K562 (cell line): Measurements from ENCODE around the gene GCK. TPM values are rescaled to one million over a fixed set of nuclear protein-coding genes. Genes with fewer than 3 reads are reported as not detected.

ENCODE experiments used
- E2F3 ChIP-seq: fragments of 250-450 bp; sonication (Bioruptor Pico); IDR thresholded peaks from 2 replicates; pipeline ENCODE4 v1.4.0; 2020; ENCODE audit warnings: mild to moderate bottlenecking
- EZH2 ChIP-seq: IDR thresholded peaks from 2 replicates; pipeline ENCODE4 v1.6.1; 2012; ENCODE audit warnings: low read depth, mild to moderate bottlenecking, inconsistent platforms, low read length, borderline replicate concordance
- FOXM1 ChIP-seq, 2 experiments: fragments of 450-650 bp in 1 of 2; sonication (generic) in 1 of 2; formaldehyde crosslinking in 1 of 2; IDR thresholded peaks; 2 replicates each; pipeline versions ENCODE4 v1.6.1 to v1.9.0; 2017 to 2022; ENCODE audit warnings: low read depth in 2 of 2, mild to moderate bottlenecking in 2 of 2, missing genetic modification reagents in 1 of 2, moderate library complexity in 1 of 2
- HNRNPH1 ChIP-seq: fragments of 200-400 bp; formaldehyde crosslinking; optimal IDR thresholded peaks from 2 replicates; pipeline ENCODE3; 2017; ENCODE audit warnings: low read depth, mild to moderate bottlenecking, low read length, moderate library complexity
- NR2C1 ChIP-seq, 2 experiments: fragments of 450-650 bp; IDR thresholded peaks; 2 replicates each; pipeline ENCODE4 v1.6.1; 2017; ENCODE audit warnings: mild to moderate bottlenecking in 2 of 2, antibody characterized with exemption in 1 of 2, inconsistent platforms in 1 of 2, missing compliant biosample characterization in 1 of 2, missing genetic modification characterization in 1 of 2
- SMAD3 ChIP-seq: fragments of 450-650 bp; formaldehyde crosslinking; conservative IDR thresholded peaks from 2 replicates; pipeline ENCODE4 v1.4.0; 2020; ENCODE audit warnings: mild to moderate bottlenecking
- STAG1 ChIP-seq: sonication (generic); formaldehyde crosslinking; IDR thresholded peaks from 2 replicates; pipeline ENCODE4 v1.5.0; 2020; ENCODE audit warnings: missing genetic modification reagents, borderline replicate concordance
- STAT5B ChIP-seq: fragments of 250-450 bp; sonication (Bioruptor Pico); IDR thresholded peaks from 2 replicates; pipeline ENCODE4 v1.8.0; 2021; ENCODE audit warnings: mild to moderate bottlenecking, inconsistent platforms
- ZFP30 ChIP-seq: fragments of 250-450 bp; sonication (Bioruptor Pico); IDR thresholded peaks from 2 replicates; pipeline ENCODE4 v1.8.0; 2022; ENCODE audit warnings: moderate library complexity, mild to moderate bottlenecking, inconsistent platforms, borderline replicate concordance
- ZNF778 ChIP-seq: fragments of 450-650 bp; formaldehyde crosslinking; IDR thresholded peaks from 2 replicates; pipeline ENCODE4 v1.4.0; 2020; ENCODE audit warnings: mild to moderate bottlenecking, moderate library complexity
- polyA plus RNA-seq, 8 experiments: library from polyadenylated mRNA; depleted of rRNA in 4 of 8; stranded (reverse) in 5 of 8; unstranded in 3 of 8; fragments of >200 nt; fragmentation: Nextera tagmentation in 2 of 8; fragmentation: Illumina TruSeq in 1 of 8; extraction: Ambion mirVana in 2 of 8; extraction: Trizol in 1 of 8; gene quantifications; 2 replicates each; pipeline versions ENCODE4 v1.2.1 to v1.2.3, GENCODE V29; 2011 to 2014; ENCODE audit warnings: inconsistent platforms in 1 of 8, missing spikeins in 1 of 8
- total RNA-seq, 7 experiments: library from RNA; depleted of rRNA in 6 of 7; stranded (reverse); fragments of >200 nt in 6 of 7; fragmentation: Illumina TruSeq in 2 of 7; extraction: Trizol in 2 of 7; gene quantifications; 2 replicates each; pipeline versions ENCODE4 v1.2.1 to v1.2.3, GENCODE V29; 2011 to 2021; ENCODE audit warnings: low replicate concordance in 1 of 7
- TF ChIP-seq, protein P1 (sequence below): sonication (generic); formaldehyde crosslinking; IDR thresholded peaks from 2 replicates; pipeline ENCODE4 v1.8.0; 2022; ENCODE audit warnings: missing genetic modification reagents, mild to moderate bottlenecking, moderate library complexity, borderline replicate concordance
- TF ChIP-seq, protein P2 (sequence below): sonication (generic); formaldehyde crosslinking; IDR thresholded peaks from 2 replicates; pipeline ENCODE4 v1.8.0; 2022; ENCODE audit warnings: mild to moderate bottlenecking, low read depth, missing genetic modification reagents
- TF ChIP-seq, protein P3 (sequence below), 2 experiments: IDR thresholded peaks; 2 replicates each; pipeline ENCODE4 v1.6.1; 2011; ENCODE audit warnings: borderline replicate concordance in 1 of 2, control low read depth in 1 of 2, low read depth in 1 of 2, low read length in 1 of 2, mild to moderate bottlenecking in 1 of 2, mixed read lengths in 1 of 2, moderate library complexity in 1 of 2; ENCODE audit not compliant: insufficient read depth in 1 of 2, insufficient read length in 1 of 2, poor library complexity in 1 of 2, severe bottlenecking in 1 of 2; ENCODE audit errors: extremely low read depth in 1 of 2
- TF ChIP-seq, protein P4 (sequence below): IDR thresholded peaks from 2 replicates; pipeline ENCODE4 v1.6.1; 2014; ENCODE audit warnings: antibody characterized with exemption
- TF ChIP-seq, protein P5 (sequence below): fragments of 250-450 bp; sonication (Bioruptor Pico); IDR thresholded peaks from 2 replicates; pipeline ENCODE4 v1.6.1; 2021; ENCODE audit warnings: mild to moderate bottlenecking
- TF ChIP-seq, protein P6 (sequence below): fragments of 250-450 bp; sonication (Bioruptor Pico); IDR thresholded peaks from 2 replicates; pipeline ENCODE4 v1.5.1; 2021; ENCODE audit warnings: mild to moderate bottlenecking

GCK gene
- total and polyA plus RNA-seq, 9 of the 15 experiments (the other 6 are each of a cell fraction or from before 2014, with no cell fraction given): 0.11 to 0.55 (median 0.16) TPM; not detected in 3

DNA sequence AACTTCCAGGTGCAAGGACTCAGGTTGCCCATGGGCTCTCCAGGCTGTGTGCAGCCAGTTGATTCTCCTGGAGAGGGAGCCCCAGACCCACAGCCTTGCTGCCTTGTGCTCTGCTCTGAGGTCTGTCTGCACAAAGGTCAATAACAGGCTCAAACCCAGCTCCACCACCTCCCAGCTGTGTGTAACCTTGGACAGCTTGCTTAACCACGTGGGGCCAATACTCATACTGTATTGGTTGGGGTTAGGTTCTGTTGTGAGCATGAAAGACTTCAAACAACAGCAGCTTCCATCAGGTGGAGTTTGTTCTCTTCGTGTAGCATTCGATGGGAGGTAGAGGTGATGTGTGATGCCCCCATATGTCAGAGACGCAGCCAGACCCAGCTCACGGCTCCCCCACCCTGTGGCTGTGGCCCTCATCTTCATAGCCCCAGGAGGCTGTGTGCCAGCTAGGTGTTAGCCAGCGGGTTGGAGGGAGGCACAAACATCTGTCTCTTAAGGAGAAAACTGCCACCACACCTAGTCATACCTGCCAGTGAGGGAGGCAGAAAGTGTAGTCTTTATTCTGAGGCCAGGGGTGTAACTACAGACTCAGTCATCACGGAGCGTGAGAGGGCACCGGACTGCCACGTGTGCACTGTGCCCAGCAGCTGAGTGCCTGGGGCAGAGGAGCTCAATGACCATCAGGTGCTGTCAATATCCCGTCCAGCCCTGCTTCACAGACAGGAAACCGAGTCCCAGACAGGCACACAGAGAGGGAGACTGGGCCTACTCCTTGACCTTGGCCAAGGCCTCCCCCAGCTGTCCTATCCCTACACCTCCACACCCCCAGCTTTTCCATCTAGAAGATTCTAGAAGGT is 57.8 kb downstream of the GCK start (continued):
- TF ChIP-seq FOXM1 (IDR thresholded peaks at IDR 0.05; ENCODE audit: low read depth) (no peak), FOXM1 (CRISPR knock-in tag; IDR thresholded peaks at IDR 0.05; ENCODE audit: low read depth) (no peak), NR2C1 (IDR thresholded peaks at IDR 0.05) (no peak), NR2C1 (tag; IDR thresholded peaks at IDR 0.05) (0 out of 2 replicates have a peak, but pooled peaks have one; percentile 13), EZH2 (no peak), E2F3 (CRISPR knock-in tag) (no peak), SMAD3 (CRISPR knock-in tag) (no peak), STAT5B (CRISPR knock-in tag) (no peak), HNRNPH1 (no peak), ZNF778 (CRISPR knock-in tag) (no peak), STAG1 (peak; percentile 35; the same call in 1 of the 2 replicates), ZFP30 (no peak)
- TF ChIP-seq, protein P1, sequence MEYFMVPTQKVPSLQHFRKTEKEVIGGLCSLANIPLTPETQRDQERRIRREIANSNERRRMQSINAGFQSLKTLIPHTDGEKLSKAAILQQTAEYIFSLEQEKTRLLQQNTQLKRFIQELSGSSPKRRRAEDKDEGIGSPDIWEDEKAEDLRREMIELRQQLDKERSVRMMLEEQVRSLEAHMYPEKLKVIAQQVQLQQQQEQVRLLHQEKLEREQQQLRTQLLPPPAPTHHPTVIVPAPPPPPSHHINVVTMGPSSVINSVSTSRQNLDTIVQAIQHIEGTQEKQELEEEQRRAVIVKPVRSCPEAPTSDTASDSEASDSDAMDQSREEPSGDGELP (CRISPR knock-in tag): peak; percentile 69
- TF ChIP-seq, protein P2, sequence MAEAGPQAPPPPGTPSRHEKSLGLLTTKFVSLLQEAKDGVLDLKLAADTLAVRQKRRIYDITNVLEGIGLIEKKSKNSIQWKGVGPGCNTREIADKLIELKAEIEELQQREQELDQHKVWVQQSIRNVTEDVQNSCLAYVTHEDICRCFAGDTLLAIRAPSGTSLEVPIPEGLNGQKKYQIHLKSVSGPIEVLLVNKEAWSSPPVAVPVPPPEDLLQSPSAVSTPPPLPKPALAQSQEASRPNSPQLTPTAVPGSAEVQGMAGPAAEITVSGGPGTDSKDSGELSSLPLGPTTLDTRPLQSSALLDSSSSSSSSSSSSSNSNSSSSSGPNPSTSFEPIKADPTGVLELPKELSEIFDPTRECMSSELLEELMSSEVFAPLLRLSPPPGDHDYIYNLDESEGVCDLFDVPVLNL (CRISPR knock-in tag): peak; percentile 42; the same call in 1 of the 2 replicates
- TF ChIP-seq, protein P3, sequence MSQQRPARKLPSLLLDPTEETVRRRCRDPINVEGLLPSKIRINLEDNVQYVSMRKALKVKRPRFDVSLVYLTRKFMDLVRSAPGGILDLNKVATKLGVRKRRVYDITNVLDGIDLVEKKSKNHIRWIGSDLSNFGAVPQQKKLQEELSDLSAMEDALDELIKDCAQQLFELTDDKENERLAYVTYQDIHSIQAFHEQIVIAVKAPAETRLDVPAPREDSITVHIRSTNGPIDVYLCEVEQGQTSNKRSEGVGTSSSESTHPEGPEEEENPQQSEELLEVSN (IDR thresholded peaks at IDR 0.05; ENCODE audit: borderline replicate concordance in 1 of 2, extremely low read depth in 1 of 2, insufficient read depth in 1 of 2, insufficient read length in 1 of 2, low read depth in 1 of 2, low read length in 1 of 2, poor library complexity in 1 of 2, severe bottlenecking in 1 of 2): no peak
- TF ChIP-seq, protein P4, sequence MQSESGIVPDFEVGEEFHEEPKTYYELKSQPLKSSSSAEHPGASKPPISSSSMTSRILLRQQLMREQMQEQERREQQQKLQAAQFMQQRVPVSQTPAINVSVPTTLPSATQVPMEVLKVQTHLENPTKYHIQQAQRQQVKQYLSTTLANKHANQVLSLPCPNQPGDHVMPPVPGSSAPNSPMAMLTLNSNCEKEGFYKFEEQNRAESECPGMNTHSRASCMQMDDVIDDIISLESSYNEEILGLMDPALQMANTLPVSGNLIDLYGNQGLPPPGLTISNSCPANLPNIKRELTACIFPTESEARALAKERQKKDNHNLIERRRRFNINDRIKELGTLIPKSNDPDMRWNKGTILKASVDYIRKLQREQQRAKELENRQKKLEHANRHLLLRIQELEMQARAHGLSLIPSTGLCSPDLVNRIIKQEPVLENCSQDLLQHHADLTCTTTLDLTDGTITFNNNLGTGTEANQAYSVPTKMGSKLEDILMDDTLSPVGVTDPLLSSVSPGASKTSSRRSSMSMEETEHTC: no peak
- TF ChIP-seq, protein P5, sequence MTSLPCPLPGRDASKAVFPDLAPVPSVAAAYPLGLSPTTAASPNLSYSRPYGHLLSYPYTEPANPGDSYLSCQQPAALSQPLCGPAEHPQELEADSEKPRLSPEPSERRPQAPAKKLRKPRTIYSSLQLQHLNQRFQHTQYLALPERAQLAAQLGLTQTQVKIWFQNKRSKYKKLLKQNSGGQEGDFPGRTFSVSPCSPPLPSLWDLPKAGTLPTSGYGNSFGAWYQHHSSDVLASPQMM (CRISPR knock-in tag): no peak
- TF ChIP-seq, protein P6, sequence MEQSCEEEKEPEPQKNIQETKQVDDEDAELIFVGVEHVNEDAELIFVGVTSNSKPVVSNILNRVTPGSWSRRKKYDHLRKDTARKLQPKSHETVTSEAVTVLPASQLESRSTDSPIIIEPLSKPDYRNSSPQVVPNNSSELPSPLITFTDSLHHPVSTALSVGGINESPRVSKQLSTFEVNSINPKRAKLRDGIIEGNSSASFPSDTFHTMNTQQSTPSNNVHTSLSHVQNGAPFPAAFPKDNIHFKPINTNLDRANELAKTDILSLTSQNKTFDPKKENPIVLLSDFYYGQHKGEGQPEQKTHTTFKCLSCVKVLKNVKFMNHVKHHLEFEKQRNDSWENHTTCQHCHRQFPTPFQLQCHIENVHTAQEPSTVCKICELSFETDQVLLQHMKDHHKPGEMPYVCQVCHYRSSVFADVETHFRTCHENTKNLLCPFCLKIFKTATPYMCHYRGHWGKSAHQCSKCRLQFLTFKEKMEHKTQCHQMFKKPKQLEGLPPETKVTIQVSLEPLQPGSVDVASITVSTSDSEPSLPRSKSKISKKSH (CRISPR knock-in tag): no peak
